GM12878 (cell line): ENCODE results near the gene KIF6. TPM values are rescaled to one million over a fixed set of nuclear protein-coding genes. Genes with fewer than 3 reads are reported as not detected.
A peak's percentile ranks its signal among the peaks of the same experiment; 100 is the strongest.

Experiments used
- EGR1 ChIP-seq, 2 experiments: IDR thresholded peaks; 1 replicate in 1 of 2; 2 replicates in 1 of 2; pipeline ENCODE4 v1.6.1; 2011 to 2012; ENCODE audit warnings: low read depth in 2 of 2, low read length in 2 of 2, borderline replicate concordance in 1 of 2, mild to moderate bottlenecking in 1 of 2, moderate library complexity in 1 of 2
- FOXK2 ChIP-seq: fragments of 450-650 bp; IDR thresholded peaks from 2 replicates; pipeline ENCODE4 v1.6.1; 2017; ENCODE audit warnings: mild to moderate bottlenecking, moderate library complexity
- IKZF1 ChIP-seq: fragments of 450-650 bp; conservative IDR thresholded peaks from 2 replicates; pipeline ENCODE4 v1.6.1; 2017; ENCODE audit warnings: antibody characterized with exemption, mild to moderate bottlenecking
- IRF4 ChIP-seq: IDR thresholded peaks from 2 replicates; pipeline ENCODE4 v1.6.1; 2011; ENCODE audit warnings: low read depth, low read length
- MXI1 ChIP-seq: fragments of 150-350 bp; IDR thresholded peaks from 2 replicates; pipeline ENCODE4 v1.6.1; 2011; ENCODE audit warnings: low read depth, mild to moderate bottlenecking, inconsistent platforms, low read length, improper control_type of control experiment
- NFXL1 ChIP-seq: fragments of 450-650 bp; IDR thresholded peaks from 2 replicates; pipeline ENCODE4 v1.6.1; 2017; ENCODE audit warnings: antibody characterized with exemption, mild to moderate bottlenecking, borderline replicate concordance
- RAD51 ChIP-seq: fragments of 450-650 bp; IDR thresholded peaks from 2 replicates; pipeline ENCODE4 v1.6.1; 2016; ENCODE audit warnings: moderate library complexity, mild to moderate bottlenecking, inconsistent platforms
- RB1 ChIP-seq: fragments of 450-650 bp; formaldehyde crosslinking; IDR thresholded peaks from 2 replicates; pipeline ENCODE4 v1.6.1; 2017; ENCODE audit warnings: mild to moderate bottlenecking, borderline replicate concordance
- RELA ChIP-seq: fragments of 450-650 bp; IDR thresholded peaks from 2 replicates; pipeline ENCODE4 v1.8.0; 2014; ENCODE audit warnings: borderline replicate concordance; ENCODE audit not compliant: partially characterized antibody
- SMAD5 ChIP-seq: IDR thresholded peaks from 2 replicates; pipeline ENCODE4 v1.6.1; 2016; ENCODE audit warnings: antibody characterized with exemption, low read depth
- SPI1 ChIP-seq: IDR thresholded peaks from 2 replicates; pipeline ENCODE4 v1.6.1; 2011; ENCODE audit warnings: low read depth, mild to moderate bottlenecking, low read length, moderate library complexity, borderline replicate concordance; ENCODE audit not compliant: insufficient read depth
- TCF3 ChIP-seq: IDR thresholded peaks from 2 replicates; pipeline ENCODE4 v1.6.1; 2012; ENCODE audit warnings: low read depth, mild to moderate bottlenecking, low read length, borderline replicate concordance; ENCODE audit not compliant: insufficient read depth
- polyA plus RNA-seq, 11 experiments: library from polyadenylated mRNA; depleted of rRNA in 4 of 11; unstranded in 6 of 11; stranded (reverse) in 5 of 11; fragments of >200 nt; fragmentation: Nextera tagmentation in 4 of 11; fragmentation: Illumina TruSeq in 1 of 11; extraction: Ambion mirVana in 4 of 11; extraction: Trizol in 1 of 11; gene quantifications; 1 replicate in 1 of 11; 2 replicates in 10 of 11; pipeline versions ENCODE4 v1.2.1 to v1.2.3, GENCODE V29; 2011 to 2016; ENCODE audit warnings: inconsistent platforms in 2 of 11, missing spikeins in 2 of 11, low read depth in 1 of 11
- total RNA-seq, 4 experiments: library from RNA; depleted of rRNA in 3 of 4; stranded (reverse); fragments of >200 nt in 3 of 4; fragmentation: Illumina TruSeq in 1 of 4; extraction: Trizol in 1 of 4; gene quantifications; 2 replicates each; pipeline versions ENCODE4 v1.2.1 to v1.2.3, GENCODE V29; 2013 to 2021
- TF ChIP-seq, protein P1 (sequence below): fragments of 450-650 bp; IDR thresholded peaks from 2 replicates; pipeline ENCODE4 v1.6.1; 2017; ENCODE audit warnings: low read depth, mild to moderate bottlenecking, moderate library complexity
- TF ChIP-seq, protein P2 (sequence below): fragments of 450-650 bp; IDR thresholded peaks from 2 replicates; pipeline ENCODE4 v1.6.1; 2018; ENCODE audit warnings: borderline replicate concordance, mild to moderate bottlenecking; ENCODE audit not compliant: partially characterized antibody
- TF ChIP-seq, protein P3 (sequence below): fragments of 450-650 bp; IDR thresholded peaks from 2 replicates; pipeline ENCODE4 v1.6.1; 2016; ENCODE audit warnings: mild to moderate bottlenecking, moderate library complexity, borderline replicate concordance
- TF ChIP-seq, protein P4 (sequence below): IDR thresholded peaks from 2 replicates; pipeline ENCODE4 v1.6.1; 2012; ENCODE audit warnings: low read depth, low read length, improper control_type of control experiment

The KIF6 gene
- total and polyA plus RNA-seq, 10 of the 15 experiments (the other 5 are each of a cell fraction or from before 2014, with no cell fraction given), result 0.09 to 1.0 (median 0.28) TPM

DNA sequence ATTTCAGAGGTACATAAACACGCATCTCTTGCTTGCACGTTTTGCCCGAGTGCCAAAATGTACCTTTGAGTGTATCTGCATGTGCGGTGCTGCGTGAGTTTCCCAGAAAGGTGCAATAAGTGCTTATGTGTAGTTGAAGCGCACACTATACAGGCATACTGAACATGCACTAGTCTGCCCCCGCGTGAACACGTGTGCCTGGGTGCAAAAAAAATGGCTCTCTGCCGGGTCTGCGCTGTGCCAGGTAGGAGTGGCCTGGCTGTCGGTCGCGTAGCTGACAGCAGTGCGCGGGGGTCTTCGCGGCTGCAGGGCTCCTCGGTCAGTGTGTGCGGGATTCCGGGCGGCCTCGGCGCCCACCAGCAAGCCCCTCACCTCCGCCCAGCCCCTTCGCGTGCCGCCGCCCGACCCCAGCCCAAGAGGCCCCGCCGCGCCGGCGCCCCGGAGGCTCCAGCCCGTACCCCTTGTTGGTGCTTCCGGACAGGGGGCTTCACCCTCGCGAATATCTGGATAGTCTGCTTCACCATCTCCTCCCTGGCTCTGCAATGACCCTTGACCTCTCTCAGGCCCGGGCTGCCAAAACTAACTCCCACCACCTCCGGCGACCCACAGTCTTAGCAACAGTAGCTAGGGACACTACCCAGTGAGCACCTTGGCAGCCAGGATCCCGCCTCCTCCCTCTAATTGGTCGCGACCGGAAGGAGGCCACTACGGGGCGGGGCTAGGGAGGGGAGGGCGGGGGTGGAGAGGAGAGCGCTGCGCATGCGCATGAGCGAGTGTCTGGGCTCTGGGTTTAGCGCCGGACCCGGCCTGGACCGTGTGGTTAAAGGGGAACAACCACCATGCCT is at the start of gene KIF6 (continued):
- TF ChIP-seq, protein P1, sequence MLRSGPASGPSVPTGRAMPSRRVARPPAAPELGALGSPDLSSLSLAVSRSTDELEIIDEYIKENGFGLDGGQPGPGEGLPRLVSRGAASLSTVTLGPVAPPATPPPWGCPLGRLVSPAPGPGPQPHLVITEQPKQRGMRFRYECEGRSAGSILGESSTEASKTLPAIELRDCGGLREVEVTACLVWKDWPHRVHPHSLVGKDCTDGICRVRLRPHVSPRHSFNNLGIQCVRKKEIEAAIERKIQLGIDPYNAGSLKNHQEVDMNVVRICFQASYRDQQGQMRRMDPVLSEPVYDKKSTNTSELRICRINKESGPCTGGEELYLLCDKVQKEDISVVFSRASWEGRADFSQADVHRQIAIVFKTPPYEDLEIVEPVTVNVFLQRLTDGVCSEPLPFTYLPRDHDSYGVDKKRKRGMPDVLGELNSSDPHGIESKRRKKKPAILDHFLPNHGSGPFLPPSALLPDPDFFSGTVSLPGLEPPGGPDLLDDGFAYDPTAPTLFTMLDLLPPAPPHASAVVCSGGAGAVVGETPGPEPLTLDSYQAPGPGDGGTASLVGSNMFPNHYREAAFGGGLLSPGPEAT, result no peak
- TF ChIP-seq IRF4, result no peak
- TF ChIP-seq FOXK2, result no peak
- no peak for TF ChIP-seq TCF3
- TF ChIP-seq, protein P2, sequence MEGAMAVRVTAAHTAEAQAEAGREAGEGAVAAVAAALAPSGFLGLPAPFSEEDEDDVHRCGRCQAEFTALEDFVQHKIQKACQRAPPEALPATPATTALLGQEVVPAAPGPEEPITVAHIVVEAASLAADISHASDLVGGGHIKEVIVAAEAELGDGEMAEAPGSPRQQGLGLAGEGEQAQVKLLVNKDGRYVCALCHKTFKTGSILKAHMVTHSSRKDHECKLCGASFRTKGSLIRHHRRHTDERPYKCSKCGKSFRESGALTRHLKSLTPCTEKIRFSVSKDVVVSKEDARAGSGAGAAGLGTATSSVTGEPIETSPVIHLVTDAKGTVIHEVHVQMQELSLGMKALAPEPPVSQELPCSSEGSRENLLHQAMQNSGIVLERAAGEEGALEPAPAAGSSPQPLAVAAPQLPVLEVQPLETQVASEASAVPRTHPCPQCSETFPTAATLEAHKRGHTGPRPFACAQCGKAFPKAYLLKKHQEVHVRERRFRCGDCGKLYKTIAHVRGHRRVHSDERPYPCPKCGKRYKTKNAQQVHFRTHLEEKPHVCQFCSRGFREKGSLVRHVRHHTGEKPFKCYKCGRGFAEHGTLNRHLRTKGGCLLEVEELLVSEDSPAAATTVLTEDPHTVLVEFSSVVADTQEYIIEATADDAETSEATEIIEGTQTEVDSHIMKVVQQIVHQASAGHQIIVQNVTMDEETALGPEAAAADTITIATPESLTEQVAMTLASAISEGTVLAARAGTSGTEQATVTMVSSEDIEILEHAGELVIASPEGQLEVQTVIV, result no peak
- TF ChIP-seq, protein P3, sequence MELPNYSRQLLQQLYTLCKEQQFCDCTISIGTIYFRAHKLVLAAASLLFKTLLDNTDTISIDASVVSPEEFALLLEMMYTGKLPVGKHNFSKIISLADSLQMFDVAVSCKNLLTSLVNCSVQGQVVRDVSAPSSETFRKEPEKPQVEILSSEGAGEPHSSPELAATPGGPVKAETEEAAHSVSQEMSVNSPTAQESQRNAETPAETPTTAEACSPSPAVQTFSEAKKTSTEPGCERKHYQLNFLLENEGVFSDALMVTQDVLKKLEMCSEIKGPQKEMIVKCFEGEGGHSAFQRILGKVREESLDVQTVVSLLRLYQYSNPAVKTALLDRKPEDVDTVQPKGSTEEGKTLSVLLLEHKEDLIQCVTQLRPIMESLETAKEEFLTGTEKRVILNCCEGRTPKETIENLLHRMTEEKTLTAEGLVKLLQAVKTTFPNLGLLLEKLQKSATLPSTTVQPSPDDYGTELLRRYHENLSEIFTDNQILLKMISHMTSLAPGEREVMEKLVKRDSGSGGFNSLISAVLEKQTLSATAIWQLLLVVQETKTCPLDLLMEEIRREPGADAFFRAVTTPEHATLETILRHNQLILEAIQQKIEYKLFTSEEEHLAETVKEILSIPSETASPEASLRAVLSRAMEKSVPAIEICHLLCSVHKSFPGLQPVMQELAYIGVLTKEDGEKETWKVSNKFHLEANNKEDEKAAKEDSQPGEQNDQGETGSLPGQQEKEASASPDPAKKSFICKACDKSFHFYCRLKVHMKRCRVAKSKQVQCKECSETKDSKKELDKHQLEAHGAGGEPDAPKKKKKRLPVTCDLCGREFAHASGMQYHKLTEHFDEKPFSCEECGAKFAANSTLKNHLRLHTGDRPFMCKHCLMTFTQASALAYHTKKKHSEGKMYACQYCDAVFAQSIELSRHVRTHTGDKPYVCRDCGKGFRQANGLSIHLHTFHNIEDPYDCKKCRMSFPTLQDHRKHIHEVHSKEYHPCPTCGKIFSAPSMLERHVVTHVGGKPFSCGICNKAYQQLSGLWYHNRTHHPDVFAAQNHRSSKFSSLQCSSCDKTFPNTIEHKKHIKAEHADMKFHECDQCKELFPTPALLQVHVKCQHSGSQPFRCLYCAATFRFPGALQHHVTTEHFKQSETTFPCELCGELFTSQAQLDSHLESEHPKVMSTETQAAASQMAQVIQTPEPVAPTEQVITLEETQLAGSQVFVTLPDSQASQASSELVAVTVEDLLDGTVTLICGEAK, result no peak
- no peak for TF ChIP-seq RELA
- TF ChIP-seq EGR1 (IDR thresholded peaks at IDR 0.05; ENCODE audit: borderline replicate concordance in 1 of 2, low read depth in 2 of 2, low read length in 2 of 2), result peak in 1 of 2 experiments; percentile 82; a peak in 2 of 3 replicates
- TF ChIP-seq RB1, result no peak
- TF ChIP-seq, protein P4, sequence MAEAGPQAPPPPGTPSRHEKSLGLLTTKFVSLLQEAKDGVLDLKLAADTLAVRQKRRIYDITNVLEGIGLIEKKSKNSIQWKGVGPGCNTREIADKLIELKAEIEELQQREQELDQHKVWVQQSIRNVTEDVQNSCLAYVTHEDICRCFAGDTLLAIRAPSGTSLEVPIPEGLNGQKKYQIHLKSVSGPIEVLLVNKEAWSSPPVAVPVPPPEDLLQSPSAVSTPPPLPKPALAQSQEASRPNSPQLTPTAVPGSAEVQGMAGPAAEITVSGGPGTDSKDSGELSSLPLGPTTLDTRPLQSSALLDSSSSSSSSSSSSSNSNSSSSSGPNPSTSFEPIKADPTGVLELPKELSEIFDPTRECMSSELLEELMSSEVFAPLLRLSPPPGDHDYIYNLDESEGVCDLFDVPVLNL, result no peak
- no peak for TF ChIP-seq NFXL1
- TF ChIP-seq MXI1, result no peak; the same call in 1 of the 2 replicates
- no peak for TF ChIP-seq SPI1
- no peak for TF ChIP-seq SMAD5
- 0 out of 2 replicates have a peak, but pooled peaks have one; percentile 37 for TF ChIP-seq IKZF1
- 0 out of 2 replicates have a peak, but pooled peaks have one; percentile 13 for TF ChIP-seq RAD51
